Measurements from ENCODE around the gene C11orf91.
"Not testable (repeated sequence)": the region's sequence is repeated elsewhere in the genome, so short reads cannot be mapped to it uniquely, and the experiment has no call there.

The C11orf91 gene

DNA sequence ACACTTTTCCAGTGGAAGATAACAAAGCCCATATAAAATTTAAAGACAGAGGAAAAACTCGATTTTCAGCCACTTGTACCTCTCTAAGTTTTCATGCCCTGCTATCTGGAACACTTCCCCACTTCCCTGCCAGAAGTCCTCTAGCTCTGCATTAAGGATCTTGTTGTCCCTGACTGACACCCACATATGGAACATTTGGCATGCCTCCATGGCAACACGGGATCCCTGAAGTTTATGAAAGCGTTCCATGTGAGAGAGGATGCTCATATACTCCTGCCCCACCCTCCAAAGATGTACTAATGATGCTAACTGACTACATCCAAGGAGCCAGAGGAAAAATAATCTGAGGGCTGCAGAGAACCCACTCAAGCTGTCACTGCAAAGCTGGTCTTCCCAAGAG lies 8.8 kb upstream of the C11orf91 start:
- Histone ChIP-seq H3K4me3 (ENCODE audit: low read length, poor library complexity, severe bottlenecking) (no peak overlapping the region), H3K36me3 (ENCODE audit: insufficient read depth, low read length) (peaks cover 65% of the 10 kb centered on the region; the same call in 1 of the 2 replicates), H3K27me3 (ENCODE audit: insufficient read depth, low read length, poor library complexity, severe bottlenecking) (no peaks in the 10 kb centered on the region), H3K4me2 (ENCODE audit: low read depth, low read length, poor library complexity, severe bottlenecking) (no peak overlapping the region), H3F3A (ENCODE audit: low read depth) (no peaks in the 10 kb centered on the region), H4K20me1 (ENCODE audit: insufficient read depth, low read length, poor library complexity, severe bottlenecking) (no peaks in the 10 kb centered on the region), H3K79me2 (ENCODE audit: insufficient read depth, low read length) (no peaks in the 10 kb centered on the region), H2AFZ (ENCODE audit: low read length) (no peak overlapping the region), H3K9me3 (ENCODE audit: insufficient read depth, low read depth, low read length) (no peaks in the 10 kb centered on the region), H3K4me1 (ENCODE audit: insufficient read depth, low read length, poor library complexity, severe bottlenecking) (no peaks in the 10 kb centered on the region), H3K9ac (ENCODE audit: low read depth, low read length, poor library complexity, severe bottlenecking) (no peak overlapping the region), H3K9me2 (replicated peaks; ENCODE audit: low read depth, low read length) (no peaks in the 10 kb centered on the region)
- TF ChIP-seq, protein P1, sequence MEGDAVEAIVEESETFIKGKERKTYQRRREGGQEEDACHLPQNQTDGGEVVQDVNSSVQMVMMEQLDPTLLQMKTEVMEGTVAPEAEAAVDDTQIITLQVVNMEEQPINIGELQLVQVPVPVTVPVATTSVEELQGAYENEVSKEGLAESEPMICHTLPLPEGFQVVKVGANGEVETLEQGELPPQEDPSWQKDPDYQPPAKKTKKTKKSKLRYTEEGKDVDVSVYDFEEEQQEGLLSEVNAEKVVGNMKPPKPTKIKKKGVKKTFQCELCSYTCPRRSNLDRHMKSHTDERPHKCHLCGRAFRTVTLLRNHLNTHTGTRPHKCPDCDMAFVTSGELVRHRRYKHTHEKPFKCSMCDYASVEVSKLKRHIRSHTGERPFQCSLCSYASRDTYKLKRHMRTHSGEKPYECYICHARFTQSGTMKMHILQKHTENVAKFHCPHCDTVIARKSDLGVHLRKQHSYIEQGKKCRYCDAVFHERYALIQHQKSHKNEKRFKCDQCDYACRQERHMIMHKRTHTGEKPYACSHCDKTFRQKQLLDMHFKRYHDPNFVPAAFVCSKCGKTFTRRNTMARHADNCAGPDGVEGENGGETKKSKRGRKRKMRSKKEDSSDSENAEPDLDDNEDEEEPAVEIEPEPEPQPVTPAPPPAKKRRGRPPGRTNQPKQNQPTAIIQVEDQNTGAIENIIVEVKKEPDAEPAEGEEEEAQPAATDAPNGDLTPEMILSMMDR (conservative IDR thresholded peaks at IDR 0.05; ENCODE audit: low read length), result no peak
- no peak for TF ChIP-seq EZH2phosphoT487 (IDR thresholded peaks at IDR 0.05; ENCODE audit: borderline replicate concordance)

DNA sequence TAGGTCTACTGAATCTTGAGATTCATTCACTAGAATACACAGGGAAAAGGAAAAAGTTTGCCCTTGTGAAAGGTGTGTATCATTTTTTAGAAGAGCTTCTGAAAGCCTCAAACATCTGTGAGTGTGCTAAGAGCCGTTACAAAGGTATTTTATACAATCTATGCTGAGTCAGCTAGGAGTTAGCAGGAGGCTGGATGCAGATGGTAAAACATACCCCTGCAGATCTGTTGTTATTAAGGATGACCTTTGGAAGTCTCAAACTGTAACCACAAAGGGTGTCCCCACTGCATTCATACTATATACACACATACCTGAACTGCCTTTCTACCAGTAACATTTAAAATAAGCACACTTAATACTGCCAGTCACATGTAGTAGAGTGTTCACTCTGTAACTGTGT lies 8.4 kb upstream of the C11orf91 start:
- no peak overlapping the region for H2AFZ ChIP-seq (ENCODE audit: low read length)
- no peaks in the 10 kb centered on the region for H4K20me1 ChIP-seq (ENCODE audit: insufficient read depth, low read length, poor library complexity, severe bottlenecking)
- peaks cover 60% of the 10 kb centered on the region; the same call in 1 of the 2 replicates for H3K36me3 ChIP-seq (ENCODE audit: insufficient read depth, low read length)
- H3K4me1 ChIP-seq (ENCODE audit: insufficient read depth, low read length, poor library complexity, severe bottlenecking), result no peaks in the 10 kb centered on the region
- no peaks in the 10 kb centered on the region for H3K27me3 ChIP-seq (ENCODE audit: insufficient read depth, low read length, poor library complexity, severe bottlenecking)
- TF ChIP-seq, protein P1 (conservative IDR thresholded peaks at IDR 0.05; ENCODE audit: low read length), result no peak
- no peak overlapping the region for H3K9ac ChIP-seq (ENCODE audit: low read depth, low read length, poor library complexity, severe bottlenecking)
- H3K79me2 ChIP-seq (ENCODE audit: insufficient read depth, low read length), result no peaks in the 10 kb centered on the region
- H3K9me2 ChIP-seq (replicated peaks; ENCODE audit: low read depth, low read length), result no peaks in the 10 kb centered on the region
- no peak overlapping the region for H3K4me3 ChIP-seq (ENCODE audit: low read length, poor library complexity, severe bottlenecking)
- H3F3A ChIP-seq (ENCODE audit: low read depth), result no peaks in the 10 kb centered on the region
- H3K9me3 ChIP-seq (ENCODE audit: insufficient read depth, low read depth, low read length), result no peaks in the 10 kb centered on the region
- H3K4me2 ChIP-seq (ENCODE audit: low read depth, low read length, poor library complexity, severe bottlenecking), result no peak overlapping the region

DNA sequence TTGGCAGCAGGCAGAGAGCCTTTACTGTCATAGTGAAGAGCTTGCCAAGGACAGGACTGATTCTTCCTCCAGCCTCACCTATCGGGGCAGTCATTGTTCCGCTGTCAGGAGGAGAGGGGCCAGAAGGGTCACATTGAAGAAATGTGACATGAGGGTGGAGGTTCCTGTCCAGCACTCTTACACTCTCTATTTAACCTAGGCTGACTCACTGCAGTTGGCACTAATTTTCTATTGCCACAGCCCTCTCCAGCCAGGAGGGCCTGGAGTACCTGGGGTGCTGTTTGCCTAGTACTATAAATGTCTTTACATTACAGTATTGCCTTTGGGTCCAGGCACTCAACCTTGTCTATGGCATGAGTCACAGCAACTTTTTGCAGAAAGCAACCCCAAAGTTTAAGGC lies 7.2 kb upstream of the C11orf91 start:
- not testable (repeated sequence) for H3K4me3 ChIP-seq (ENCODE audit: low read length, poor library complexity, severe bottlenecking); H4K20me1 ChIP-seq (ENCODE audit: insufficient read depth, low read length, poor library complexity, severe bottlenecking); H3K4me1 ChIP-seq (ENCODE audit: insufficient read depth, low read length, poor library complexity, severe bottlenecking); H3K4me2 ChIP-seq (ENCODE audit: low read depth, low read length, poor library complexity, severe bottlenecking); H3K9me2 ChIP-seq (replicated peaks; ENCODE audit: low read depth, low read length); H3K9ac ChIP-seq (ENCODE audit: low read depth, low read length, poor library complexity, severe bottlenecking); H3K27me3 ChIP-seq (ENCODE audit: insufficient read depth, low read length, poor library complexity, severe bottlenecking); H3K9me3 ChIP-seq (ENCODE audit: insufficient read depth, low read depth, low read length); H3K79me2 ChIP-seq (ENCODE audit: insufficient read depth, low read length); H3F3A ChIP-seq (ENCODE audit: low read depth); H2AFZ ChIP-seq (ENCODE audit: low read length)
- peaks cover 49% of the 10 kb centered on the region; the same call in 1 of the 2 replicates for H3K36me3 ChIP-seq (ENCODE audit: insufficient read depth, low read length)

DNA sequence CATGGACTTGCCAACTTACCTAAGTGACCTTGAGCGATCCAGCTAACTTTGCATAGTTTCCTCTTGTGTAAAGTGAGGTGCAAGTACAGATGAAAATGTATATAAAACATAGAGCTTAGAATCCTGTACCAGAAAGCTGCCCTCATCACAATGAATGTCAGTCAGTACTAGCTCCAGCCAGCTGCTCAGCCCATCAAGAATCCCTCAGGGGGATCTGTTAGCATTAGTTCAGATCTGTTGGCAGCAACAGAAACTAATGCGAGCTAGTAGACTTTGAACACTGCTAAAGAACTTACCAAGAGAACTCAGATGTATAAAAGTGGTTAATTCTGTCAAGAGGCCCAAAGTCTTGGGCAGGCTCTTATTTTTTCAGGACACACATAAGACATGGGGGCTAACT lies 6.3 kb upstream of the C11orf91 start:
- Histone ChIP-seq H3K4me1 (ENCODE audit: insufficient read depth, low read length, poor library complexity, severe bottlenecking) (peaks cover 3% of the 10 kb centered on the region), H3K9me2 (replicated peaks; ENCODE audit: low read depth, low read length) (no peaks in the 10 kb centered on the region), H4K20me1 (ENCODE audit: insufficient read depth, low read length, poor library complexity, severe bottlenecking) (no peaks in the 10 kb centered on the region), H2AFZ (ENCODE audit: low read length) (no peak overlapping the region), H3F3A (ENCODE audit: low read depth) (no peaks in the 10 kb centered on the region), H3K9me3 (ENCODE audit: insufficient read depth, low read depth, low read length) (no peaks in the 10 kb centered on the region), H3K79me2 (ENCODE audit: insufficient read depth, low read length) (no peaks in the 10 kb centered on the region), H3K27me3 (ENCODE audit: insufficient read depth, low read length, poor library complexity, severe bottlenecking) (no peaks in the 10 kb centered on the region), H3K4me3 (ENCODE audit: low read length, poor library complexity, severe bottlenecking) (no peak overlapping the region), H3K9ac (ENCODE audit: low read depth, low read length, poor library complexity, severe bottlenecking) (no peak overlapping the region), H3K4me2 (ENCODE audit: low read depth, low read length, poor library complexity, severe bottlenecking) (no peak overlapping the region), H3K36me3 (ENCODE audit: insufficient read depth, low read length) (peaks cover 42% of the 10 kb centered on the region; the same call in 1 of the 2 replicates)
- TF ChIP-seq, protein P1 (conservative IDR thresholded peaks at IDR 0.05; ENCODE audit: low read length), result no peak
- no peak for TF ChIP-seq EZH2phosphoT487 (IDR thresholded peaks at IDR 0.05; ENCODE audit: borderline replicate concordance)

Data from Loucy (cell line).